Stimulated activated CD8-positive, alpha-beta memory T cell treated with anti-CD3 and anti-CD28 coated beads, Interleukin-12 subunit alpha, Interleukin-12 subunit beta, amount 100 ng/mL, for 1 hour (primary cell): ENCODE data around the gene RCVRN.

ENCODE experiments used
- DNase-seq: peaks from one replicate; pipeline ENCODE4 v3.0.0-alpha.2; 2020; ENCODE audit warnings: low read depth

Gene RCVRN

DNA sequence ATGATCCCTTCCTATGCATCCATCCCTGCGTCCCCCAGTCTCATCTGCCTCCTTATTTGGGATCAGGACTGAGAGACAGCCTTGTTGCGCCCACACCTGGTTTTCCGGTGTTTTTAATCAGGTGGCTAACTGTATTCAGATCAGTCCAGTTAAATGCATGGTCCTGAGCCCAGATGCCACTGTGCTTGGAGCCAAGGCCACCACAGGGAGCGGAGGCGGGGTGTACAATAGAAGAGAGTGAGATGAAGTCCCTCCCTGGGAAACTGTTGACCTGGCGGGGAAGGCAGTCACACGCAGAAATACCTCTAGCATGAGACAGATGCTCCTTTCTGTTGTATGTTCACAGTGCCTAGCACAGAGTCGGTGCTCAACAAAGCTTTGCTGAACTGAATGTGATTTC lies 6.3 kb downstream of the RCVRN start:
- no peak for DNase-seq

DNA sequence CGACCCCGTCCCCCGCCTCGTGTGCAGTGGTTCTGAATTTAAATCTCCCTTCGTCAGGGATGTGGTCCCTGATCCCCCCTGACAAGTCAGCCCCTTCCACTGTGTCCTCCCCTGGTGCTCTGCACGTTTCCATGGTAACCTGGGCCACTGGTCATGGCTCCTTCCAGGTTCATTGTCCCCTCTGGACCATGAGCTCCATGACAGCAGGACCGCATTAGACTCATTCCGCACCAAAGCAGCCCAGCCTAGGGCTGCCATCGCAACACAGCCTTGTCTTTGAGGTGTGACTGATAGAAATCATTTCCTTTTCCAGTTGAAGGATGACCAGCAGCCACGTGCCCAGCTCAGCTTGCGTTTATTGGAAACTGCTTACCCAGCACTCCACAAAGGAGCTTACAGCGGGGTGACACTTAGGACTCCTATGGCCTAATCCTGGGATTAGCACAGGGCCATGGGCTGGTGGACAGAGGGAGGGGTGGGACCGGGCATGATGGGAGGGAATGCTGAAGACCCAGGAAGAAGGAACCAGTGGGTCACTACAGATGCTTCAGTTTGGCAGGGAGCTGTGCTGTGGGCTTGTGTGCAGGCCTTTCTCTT lies 7.6 kb downstream of the RCVRN start:
- DNase-seq: no peak

DNA sequence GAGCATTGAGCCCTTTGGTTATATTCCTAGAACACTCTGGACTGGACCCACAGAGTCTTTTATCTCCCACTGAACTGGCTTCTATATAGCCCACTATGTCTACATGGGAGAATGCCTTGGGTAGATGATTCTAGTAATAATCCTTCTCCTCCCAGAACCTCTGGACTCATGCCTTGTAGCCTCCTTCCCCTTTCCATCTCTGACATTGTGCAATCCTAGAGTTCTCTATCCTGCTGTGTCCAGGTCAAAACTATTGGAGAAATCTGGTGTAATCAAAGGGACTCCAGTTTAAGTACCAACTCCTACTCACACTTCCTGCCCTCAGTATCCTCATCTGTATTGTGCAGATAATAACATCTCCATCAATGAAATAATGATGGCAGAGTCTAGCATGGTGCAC lies 9.1 kb downstream of the RCVRN start:
- DNase-seq: no peak

DNA sequence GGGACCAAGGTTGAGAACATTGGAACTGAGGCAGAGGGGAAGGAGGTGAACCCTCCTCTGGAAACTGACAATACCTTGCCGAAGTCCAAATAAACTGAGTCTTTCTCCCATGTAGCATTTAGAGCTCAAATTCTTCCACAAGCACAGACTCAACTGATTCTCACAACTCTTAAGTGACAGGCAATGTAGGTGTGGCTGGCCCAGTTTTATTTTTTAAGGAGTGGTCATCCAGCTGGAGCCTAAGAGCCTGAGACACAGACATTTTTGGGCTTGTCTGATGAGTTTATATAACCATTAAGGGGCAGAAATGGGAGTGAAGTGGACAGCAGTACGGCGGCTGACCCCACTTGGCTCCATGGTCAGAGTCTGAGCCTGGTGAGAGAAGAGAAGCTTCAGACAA lies 10.8 kb downstream of the RCVRN start:
- DNase-seq: no peak

DNA sequence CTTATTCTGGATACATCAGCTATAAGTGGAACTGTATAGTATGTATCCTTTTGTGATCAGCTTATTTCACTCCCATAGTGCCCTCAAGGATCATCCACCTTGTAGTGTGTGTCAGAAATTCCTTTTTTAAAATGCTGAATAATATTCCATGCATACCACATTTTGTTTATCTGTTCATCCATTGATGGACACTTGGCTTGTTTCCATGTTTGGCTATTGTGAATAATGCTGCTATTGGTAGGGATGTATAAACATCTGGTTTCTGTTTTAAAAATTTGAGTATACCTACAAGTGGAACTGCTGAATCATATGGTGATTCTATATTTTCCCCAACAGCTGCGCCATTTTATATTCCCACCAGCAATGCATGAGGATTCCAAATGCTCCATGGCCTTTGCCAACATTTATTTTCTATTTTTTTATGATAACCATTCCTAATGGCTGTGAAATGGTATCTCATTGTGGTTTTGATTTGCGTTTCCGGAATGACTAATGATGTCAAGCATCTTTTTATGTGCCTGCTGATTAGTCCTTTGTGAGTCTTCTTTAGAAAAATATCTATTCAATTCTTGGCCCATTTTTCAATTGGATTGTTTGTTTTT lies 11.6 kb downstream of the RCVRN start:
- no peak for DNase-seq

DNA sequence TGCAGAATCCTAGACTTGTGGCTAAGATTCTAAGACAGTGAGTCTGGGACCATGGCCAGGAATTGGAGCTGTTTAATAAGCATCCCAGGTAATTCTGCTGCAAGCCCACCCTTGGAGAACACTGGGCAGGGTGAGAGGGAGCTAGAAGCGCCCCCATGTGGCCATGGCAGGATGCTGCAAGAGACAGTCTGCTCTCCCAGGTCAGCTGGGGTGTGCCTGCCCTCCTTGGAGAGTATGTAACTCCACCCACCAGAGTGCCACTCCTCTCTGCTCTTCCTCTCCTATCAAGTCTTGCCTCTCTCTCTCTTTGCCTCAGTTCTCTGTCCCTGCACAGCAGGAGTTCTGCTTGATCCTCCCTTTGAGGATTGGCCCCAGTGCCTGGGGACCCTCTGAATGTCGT lies 14.9 kb downstream of the RCVRN start:
- no peak for DNase-seq

DNA sequence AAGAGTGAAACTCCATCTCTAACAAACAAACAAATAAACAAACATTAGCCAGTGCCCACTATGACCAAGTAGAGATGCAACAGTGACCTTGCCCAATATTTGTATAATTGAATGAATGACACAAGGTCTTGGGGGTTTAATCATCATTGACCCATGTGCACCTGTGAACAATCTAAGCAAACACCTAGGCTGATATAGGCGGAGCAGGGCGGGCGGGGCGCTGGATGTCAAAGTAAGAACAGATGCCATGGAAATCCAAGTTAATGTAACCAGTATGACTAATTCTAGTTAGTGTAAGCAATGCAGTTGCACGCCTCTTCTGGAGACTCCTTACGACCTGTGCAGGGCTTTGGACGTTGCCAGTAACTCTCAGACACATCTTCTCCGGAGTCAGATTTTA lies 17.6 kb downstream of the RCVRN start:
- no peak for DNase-seq

DNA sequence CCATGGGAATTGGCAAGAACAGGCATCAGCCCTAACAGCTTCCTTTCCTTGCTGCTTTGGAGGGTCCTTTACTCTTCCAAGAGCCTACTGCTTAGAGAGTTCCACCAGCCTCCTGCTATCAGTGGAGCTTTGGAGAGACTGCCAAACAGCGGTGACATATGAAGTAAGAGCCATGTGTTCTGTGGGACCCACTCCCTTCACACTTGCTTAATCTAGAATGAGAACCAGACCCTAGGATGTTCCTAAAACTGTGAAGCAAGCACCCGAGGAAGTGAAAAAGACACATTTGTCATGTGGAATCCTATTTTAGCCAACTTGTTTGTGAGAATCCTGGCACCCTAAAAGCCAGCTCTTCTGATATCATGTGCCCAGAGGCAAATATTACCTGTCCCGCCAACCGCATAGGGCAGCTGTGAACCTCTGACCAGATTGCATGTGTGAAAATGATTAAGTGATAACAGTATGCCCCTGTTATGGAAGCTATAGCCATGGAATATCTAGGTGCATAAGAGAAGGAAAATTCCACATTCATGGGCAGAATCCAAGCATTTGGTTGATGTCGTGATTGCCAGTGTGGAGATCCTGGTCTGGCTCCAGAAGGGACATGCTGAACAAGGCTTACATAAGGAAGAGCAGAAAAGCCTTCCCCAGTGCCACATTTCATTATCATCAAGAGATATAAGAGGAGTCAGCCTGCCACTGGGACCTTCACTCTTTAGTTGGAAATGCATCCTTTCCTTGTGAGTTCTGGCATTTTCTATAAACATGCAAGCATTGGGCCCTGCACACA lies 18.7 kb downstream of the RCVRN start:
- no peak for DNase-seq

DNA sequence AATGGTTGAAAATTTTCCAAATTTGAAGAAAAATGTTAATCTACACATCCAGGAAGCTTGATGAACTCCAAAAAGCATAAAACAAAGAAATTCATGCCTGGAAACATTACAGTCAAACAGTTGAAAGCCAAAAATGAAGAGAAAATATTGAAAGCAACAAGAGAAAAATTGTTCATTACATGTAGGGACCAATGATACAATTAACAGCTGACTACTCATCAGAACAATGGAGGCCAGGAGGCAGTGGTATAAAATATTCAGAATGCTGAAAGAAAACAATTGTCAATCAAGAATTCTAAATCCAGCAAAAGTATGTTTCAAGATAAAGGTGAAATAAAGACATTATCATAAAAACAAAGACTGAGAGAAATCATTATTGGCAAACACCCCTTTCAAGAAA lies 21.6 kb downstream of the RCVRN start:
- DNase-seq: no peak

DNA sequence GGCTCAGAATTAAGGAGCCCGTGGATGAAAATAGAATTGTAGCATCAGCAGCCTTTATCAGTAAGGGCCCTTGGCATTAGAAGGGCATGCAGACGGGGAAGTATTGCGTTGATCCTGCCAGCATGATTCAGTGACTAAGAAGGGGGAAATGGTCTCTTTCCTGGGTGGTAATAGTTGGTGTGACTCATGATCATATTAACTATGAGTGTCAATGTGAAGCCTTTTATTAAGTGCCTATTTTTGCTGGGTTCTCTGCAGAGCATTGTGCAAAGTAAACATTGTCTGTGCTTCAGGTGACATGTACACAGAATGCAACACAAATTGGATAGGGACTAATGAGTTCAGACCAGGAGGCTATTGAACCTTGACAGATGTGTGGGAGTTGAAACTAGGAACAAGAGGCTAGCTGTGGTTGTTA lies 24.5 kb downstream of the RCVRN start:
- DNase-seq: no peak

DNA sequence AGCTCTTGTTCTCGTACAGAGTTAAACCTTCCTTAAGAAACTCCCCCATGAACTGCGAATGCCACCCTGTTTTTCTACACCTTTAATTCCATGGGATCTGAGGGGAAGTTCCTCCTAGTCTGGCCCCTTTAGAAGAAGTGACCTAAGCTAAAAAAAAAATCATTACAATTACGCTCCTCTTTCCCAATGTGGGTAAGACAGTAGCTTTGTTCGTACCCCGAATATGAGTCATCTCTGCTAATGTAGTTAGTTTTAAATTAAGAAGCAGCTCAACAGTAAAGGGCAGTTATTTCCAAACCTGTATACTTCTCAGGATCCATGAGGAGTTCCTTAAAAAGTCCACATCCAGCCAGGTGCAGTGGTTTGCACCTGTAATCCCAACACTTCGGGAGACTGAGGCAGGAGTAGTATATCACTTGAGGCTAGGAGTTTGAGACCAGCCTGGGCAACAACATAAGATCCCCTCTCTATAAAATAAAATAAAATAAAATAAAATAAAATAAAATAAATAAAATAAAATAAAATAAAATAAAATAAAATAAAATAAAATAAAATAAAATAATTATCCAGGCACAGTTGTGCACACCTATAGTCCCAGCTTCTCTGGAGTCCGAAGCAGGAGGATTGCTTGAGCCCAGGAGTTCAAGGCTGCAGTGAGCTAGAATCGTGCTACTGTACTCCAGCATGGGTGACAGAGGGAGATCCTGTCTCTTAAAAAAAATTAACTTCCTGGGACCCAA lies 26.1 kb downstream of the RCVRN start:
- no peak for DNase-seq

DNA sequence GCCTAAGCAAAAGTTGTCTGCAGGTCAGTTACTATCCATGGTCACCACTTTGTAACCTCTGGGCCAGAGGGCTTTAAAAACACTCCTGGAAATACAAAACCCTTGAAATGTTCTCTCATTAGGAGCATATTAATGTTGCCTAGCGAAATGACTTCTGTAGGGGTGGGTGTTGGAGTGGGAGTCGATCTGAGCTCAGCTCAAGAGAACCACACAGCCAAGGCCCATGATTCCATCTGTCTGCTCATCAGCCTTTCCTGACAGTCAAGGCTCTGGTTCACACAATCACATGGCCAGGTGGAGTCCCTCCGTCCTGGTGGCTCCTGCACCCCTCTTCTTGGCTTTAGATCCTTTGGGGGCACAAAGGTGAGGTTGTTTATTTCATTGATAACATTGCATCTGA lies 26.7 kb downstream of the RCVRN start:
- no peak for DNase-seq

DNA sequence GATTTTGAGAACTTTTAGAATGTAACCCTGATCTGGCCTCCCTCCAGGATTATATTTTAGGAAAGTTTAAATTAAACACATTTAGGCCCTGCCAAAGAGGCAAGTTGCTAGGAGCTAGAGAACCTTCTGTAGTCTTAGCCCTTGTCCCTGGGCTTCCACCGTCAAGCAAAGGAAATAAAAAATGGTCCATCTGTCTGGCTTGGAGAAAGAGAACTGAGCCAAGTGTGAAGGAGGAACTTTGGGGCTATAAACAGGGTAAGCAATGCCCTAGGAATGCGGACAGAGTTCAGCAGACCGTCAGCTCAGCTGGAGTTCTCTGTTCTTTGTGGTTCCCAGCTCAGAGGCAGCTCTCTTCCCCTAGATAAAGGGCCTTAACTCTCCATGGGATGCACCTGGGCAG lies 29.6 kb downstream of the RCVRN start:
- no peak for DNase-seq

DNA sequence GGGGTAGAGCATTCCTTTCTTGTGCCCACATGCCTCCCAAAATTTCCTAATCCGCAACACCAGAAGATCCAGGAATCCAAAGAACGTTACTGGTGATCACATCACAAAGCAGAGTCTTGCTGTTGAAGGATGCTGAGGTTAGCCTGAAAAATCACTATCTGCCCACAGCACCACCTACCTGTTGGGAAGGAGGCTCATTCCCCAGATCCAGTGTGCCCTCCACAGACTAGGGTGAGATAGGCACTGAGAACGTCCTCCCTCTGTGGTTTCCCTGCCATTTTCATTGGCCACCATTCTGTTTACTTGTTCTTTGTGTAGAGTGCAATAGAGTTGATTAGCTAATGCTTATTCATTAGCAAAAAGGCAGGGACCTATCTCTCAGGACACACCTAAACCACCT lies 30.3 kb downstream of the RCVRN start:
- no peak for DNase-seq

DNA sequence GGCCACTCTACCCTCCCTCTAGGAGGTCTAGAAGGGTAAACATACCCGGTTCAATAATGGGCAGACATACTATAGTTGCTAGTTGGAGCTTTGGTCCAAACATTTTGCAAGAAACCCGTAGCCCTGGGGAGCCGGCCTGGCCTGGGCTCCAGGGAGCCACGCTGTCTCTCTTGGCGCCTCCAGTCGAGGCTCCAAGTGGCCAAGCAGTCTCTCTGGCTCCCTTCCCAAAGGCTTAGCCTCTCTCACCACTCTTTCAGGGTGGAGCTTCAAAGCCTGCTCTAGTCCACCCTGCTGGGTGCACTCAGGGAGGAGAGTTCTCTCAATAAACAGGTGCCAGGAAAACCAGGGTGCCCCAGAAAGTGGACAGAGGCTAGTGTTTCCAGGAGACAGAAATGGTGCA lies 32.2 kb downstream of the RCVRN start:
- no peak for DNase-seq

DNA sequence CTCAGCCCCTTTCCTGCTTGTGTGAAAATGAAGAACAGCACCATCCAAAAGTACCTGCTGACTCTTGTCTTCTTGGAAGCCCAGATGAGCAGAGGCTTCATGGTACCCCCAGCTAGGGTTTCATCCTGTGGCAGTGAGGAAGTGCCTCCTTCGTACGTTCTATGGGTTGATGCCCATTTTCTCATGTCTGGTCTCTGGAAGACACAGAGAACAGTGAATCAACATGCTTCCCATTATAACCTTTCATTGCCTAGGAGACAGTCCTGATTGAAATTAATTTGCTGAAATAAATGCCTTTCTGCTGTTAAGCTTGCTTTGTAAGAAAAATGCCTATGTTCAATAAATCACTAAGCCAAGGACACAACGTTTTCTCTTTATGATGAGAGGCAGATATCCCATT lies 36.5 kb downstream of the RCVRN start:
- DNase-seq: no peak

DNA sequence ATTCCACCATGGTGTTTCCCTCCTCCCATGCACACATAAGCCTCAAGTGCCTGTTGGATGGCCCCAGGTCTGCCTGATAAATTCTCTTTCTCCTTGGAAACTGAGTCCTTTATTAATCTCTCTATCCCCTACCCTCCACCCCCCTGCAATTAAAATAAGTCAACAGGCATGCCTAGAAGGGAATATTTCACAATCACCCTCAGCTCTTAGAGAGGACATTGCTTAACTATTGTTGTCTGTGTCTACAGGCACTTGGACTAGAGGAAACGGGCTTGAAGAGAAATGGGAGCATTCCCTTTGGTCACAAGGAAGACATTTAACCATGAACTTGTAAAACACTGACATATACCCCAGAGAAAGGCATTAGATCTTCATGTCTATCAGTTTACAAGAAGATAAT lies 39.5 kb downstream of the RCVRN start:
- no peak for DNase-seq

DNA sequence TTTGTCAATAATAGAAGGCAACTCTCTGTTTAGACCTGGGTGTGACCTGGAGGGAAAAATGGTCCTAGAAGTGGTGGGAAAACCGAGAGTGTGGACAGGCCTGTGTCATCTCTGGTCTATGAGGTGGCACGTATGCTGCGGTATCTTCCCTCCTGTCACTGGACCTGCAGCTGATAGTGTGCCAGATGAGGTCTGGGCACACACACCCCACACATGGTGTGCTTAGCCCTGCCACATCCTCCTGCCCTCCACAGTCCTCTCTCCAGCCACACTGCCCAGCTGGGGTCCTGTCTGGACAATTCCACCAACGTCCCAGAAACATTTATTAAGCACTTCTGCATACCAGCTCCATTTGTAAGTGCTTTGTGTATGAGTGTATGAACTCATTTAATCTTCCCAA lies 42.1 kb downstream of the RCVRN start:
- no peak for DNase-seq

DNA sequence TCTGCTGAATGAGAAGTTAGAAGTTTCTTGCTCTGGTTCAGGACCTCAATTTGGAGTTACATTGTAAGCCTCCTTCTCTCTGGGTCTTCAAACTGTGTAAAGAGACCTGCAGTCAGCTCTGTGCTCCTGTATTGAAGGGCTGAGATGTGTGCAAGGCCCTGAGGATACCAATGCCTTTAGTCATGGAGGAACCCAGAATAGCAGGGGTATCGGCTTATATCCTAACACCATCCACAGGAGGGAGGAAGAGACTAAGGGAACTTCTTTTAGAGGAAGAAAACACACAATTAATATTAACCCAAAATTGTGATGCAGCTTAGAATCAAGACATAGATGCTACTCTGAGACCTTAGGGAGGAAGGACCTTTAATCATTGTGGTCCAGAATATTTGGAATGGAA lies 42.9 kb downstream of the RCVRN start:
- no peak for DNase-seq

DNA sequence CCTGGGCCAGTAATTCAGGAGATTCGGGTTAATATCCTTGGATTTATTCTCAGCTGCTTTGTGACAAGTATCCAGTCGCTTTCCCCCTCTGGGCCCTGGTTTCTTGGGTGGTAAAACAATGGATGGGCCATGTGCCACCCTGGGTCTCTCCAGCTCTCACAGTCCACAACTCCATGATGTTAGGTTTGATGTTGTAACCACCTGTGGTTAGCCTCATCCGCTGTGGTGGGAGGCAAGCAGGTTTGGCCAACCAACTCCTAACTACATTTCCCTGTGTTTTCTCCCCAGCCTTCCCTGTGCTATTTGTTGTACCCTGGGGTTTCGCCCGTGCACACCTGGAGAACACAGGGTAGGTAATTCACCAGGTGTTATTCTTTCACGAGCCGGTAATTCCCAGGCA lies 44.2 kb downstream of the RCVRN start:
- DNase-seq: no peak

DNA sequence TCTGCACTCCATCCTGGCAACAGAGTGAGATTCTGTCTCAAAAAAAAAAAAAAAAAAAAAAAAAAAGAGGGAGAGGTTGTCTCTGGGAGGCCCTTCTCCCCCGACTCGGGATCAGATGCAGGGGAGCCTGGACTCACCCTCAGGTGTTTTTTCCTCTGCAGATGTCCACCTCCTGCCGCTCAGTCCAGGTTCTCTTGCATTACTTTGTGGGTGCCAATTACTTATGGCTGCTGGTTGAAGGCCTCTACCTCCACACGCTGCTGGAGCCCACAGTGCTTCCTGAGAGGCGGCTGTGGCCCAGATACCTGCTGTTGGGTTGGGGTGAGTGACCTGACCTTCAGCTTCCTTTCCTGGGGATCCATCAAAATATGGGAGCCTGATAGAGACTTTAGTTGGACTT lies 45.3 kb downstream of the RCVRN start:
- DNase-seq: no peak

DNA sequence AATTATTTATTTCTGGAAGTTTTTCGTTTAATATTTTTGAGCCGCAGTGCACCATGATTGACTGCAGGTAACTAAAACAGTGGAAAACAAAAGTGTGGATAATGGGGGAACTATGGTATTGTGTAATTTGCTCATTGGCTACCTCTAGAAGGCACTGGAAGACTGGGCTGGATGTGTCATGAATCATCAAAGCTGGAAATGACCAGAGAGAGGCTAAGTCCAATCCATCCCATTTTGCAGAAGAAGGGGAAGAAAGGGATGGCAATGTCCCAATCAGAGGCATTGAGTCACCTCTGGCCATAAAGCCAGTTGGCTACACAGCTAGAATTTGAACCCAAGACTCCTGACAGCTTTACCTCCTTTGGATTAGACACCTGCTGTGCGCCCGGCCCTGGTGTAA lies 50.0 kb downstream of the RCVRN start:
- no peak for DNase-seq

DNA sequence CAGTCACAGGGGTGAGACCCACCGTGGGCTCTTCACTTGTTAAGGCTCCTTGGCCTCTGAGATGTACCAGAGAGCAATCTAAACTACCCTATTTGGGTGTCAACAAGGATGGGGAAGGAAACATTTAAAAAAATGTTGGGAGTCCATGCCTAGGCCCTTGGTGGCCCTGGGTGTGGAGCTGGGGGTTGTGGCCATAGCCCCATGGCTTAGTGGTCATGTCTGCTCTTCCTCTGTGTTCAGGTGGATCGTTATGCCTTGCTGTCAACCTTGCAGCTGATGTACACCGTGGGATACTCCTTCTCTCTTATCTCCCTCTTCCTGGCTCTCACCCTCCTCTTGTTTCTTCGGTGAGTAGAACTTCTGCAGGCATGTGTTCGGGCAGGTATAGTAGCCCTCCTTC lies 50.8 kb downstream of the RCVRN start:
- DNase-seq: no peak
